ENCODE measurements around the gene MAML3.

Gene MAML3

GRCh38 chr4:139744232-139744631 lies 409.8 kb downstream of the MAML3 start:
- H3K4me3 ChIP-seq (ENCODE audit: control insufficient read depth, low read depth, low read length): no peak overlapping the region
- no peak for DNase-seq (ENCODE audit: low read depth)
- no peak for TF ChIP-seq CTCF (IDR thresholded peaks at IDR 0.05; ENCODE audit: control insufficient read depth, insufficient read depth, low read depth, low read length, missing control alignments)

GRCh38 chr4:139743027-139743426 lies 411.0 kb downstream of the MAML3 start:
- H3K4me3 ChIP-seq (ENCODE audit: control insufficient read depth, low read depth, low read length): no peak overlapping the region
- no peak for TF ChIP-seq CTCF (IDR thresholded peaks at IDR 0.05; ENCODE audit: control insufficient read depth, insufficient read depth, low read depth, low read length, missing control alignments)
- DNase-seq (ENCODE audit: low read depth): no peak

- DNase-seq (ENCODE audit: low read depth): peak; percentile 82
- no peak overlapping the region for H3K4me3 ChIP-seq (ENCODE audit: control insufficient read depth, low read depth, low read length)
- peak; percentile 34 for TF ChIP-seq CTCF (IDR thresholded peaks at IDR 0.05; ENCODE audit: control insufficient read depth, insufficient read depth, low read depth, low read length, missing control alignments)
Observed at GRCh38 chr4:139740531-139741041, 413.4 kb downstream of the MAML3 start.

GRCh38 chr4:139740121-139740520 lies 413.9 kb downstream of the MAML3 start:
- DNase-seq (ENCODE audit: low read depth): no peak
- TF ChIP-seq CTCF (IDR thresholded peaks at IDR 0.05; ENCODE audit: control insufficient read depth, insufficient read depth, low read depth, low read length, missing control alignments): no peak
- H3K4me3 ChIP-seq (ENCODE audit: control insufficient read depth, low read depth, low read length): no peak overlapping the region

- no peak for DNase-seq (ENCODE audit: low read depth)
- H3K4me3 ChIP-seq (ENCODE audit: control insufficient read depth, low read depth, low read length): no peak overlapping the region
- no peak for TF ChIP-seq CTCF (IDR thresholded peaks at IDR 0.05; ENCODE audit: control insufficient read depth, insufficient read depth, low read depth, low read length, missing control alignments)
Observed at GRCh38 chr4:139738846-139739613, 415.0 kb downstream of the MAML3 start.

- TF ChIP-seq CTCF (IDR thresholded peaks at IDR 0.05; ENCODE audit: control insufficient read depth, insufficient read depth, low read depth, low read length, missing control alignments): no peak
- DNase-seq (ENCODE audit: low read depth): no peak
- no peak overlapping the region for H3K4me3 ChIP-seq (ENCODE audit: control insufficient read depth, low read depth, low read length)
Observed at GRCh38 chr4:139736661-139737060, 417.3 kb downstream of the MAML3 start.

All from AG09309 (cell line).